GM21447 (cell line): ENCODE data around the gene NSD2.

Experiments
- ATAC-seq: cut with Tn5 transposase; IDR thresholded peaks from one replicate; pipeline ENCODE4 v1.9.1; 2021; ENCODE audit not compliant: unreplicated experiment

Gene NSD2

DNA sequence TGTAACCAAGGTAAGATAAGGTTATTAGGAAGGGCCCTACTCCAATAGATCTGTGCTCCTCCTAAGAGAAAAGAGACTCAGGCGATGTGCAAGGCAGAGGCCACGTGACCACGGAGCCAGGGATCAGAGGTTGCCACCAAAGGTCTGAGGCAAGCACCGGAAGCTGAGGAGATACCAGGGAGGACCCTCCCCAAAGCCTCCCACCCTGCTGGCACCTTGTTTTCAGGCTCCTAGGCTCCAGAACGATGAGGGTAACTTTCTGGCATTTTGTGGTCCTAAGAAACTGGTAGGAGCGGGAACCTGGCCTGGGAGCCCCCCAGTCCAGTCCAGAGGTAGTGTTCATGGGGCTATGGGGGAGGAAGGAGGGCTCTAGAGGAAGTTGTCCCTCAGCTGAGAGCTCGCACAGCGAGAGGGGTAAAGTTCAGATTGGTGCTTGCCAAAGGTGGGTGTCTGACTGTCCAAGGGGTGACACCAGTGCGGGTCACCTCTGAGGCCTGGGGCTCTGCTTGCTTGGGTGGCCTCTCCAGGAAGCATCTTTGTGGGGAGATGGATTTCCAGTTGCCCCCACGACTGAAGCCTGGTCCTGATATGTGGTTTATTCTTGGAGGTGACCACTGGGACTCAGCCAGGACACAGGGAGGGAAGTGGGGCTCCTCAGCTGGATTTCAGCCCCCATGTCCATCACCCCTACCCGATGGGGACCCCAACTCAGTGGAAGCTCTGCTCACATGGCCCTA lies 7.7 kb upstream of the NSD2 start:
- no peak for ATAC-seq

DNA sequence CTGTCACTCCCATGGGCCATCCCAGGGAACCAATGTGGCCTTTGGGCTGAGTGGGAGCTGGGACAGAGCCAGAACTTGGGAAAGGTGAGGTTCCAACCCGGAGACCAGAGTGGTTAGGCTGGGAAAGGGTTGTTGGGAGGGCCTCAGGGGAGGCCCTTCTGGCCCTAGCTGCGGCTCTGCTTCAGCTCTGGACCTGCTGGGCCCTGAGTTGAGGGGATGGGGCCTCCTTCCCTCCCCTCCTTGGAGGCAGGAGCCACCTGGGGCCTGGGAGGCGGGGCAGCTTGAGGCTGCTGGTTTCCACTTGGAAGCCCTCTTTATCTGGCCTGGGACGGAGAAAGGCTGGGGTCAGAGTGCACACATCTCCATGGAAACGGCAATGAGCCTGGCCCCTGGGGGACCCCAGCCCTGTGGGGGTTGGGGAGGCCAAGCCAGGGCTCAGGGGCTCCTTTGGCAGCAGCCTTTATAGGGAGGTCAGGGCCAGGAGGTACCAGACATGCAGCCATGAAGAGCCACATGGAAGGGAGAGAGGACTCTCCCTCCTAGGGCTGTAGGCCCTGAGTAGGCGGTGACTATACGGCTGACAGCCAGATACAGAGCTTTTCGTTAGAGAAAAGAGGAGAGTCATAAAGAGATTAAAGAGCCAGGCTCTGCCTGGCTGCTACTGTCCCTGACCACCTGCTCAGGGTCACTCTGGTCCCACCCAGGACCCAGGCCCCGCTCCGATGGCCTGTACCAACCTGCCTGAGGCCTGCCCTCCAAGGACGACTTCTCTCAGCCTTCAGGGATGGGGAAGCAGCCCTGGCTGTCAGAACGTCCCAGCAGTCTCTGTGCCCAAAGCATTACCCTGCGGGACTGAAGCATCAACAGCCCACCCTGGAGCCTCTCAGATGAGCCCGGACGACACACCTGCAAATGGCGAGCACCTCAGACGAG lies 6.9 kb upstream of the NSD2 start:
- no peak for ATAC-seq

DNA sequence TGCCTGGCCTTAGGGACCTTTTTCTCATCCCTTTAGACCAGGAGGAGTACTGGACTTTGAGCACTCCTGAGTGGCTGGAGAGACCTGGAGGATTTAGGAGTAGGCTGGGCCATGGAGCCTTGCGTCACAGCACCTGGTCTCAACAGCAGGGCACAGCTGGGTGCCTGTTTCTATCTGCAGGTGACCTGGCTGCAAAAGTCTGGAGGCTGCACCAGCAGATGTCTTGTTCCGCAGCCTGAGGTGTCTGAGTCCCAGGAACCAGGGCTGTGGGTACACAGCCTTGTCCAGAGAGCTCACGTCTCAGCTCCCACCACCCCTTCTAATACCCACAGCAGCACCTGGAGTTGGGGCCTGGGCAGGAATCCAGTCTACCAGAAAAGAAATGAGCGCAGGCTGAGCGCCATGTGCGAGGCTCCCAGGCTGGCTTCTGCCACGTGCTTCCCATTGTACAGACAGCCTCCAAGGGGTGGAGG lies 5.0 kb upstream of the NSD2 start:
- no peak for ATAC-seq

DNA sequence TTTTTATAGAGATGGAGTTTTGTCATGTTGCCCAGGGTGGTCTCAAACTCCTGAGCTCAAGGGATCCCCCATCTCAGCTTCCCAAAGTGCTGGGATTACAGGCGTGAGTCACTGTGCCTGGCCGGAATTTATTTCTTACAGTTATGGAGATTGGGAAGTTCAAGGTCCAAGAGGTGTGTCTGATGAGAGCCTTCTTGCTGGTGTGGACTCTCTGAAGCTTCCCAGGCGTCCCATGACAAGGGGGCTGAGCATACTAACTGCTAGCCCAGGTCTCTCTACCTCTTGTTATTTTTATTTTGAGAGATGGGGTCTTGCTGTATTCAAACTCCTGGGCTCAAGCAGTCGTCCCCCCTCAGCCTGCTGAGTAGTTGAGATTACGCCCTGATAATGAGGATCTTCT lies 2.9 kb upstream of the NSD2 start:
- no peak for ATAC-seq

DNA sequence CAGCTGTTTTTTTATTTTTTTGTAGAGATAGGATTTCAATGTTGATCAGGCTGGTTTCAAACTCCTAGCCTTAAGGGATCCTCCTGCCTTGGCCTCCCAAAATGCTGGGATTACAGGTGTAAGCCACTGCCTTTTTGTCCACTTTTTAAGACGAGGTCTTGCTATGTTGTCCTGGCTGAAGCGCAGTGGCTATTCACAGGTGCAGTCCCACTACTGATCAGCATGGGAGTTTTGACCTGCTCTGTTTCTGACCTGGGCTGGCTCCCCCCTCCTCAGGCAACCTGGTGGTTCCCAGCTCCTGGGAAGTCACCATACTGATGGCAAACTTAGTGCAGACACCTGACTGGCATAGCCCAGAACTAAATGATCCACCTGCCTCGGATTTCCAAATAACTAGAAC lies 2.3 kb upstream of the NSD2 start:
- no peak for ATAC-seq

DNA sequence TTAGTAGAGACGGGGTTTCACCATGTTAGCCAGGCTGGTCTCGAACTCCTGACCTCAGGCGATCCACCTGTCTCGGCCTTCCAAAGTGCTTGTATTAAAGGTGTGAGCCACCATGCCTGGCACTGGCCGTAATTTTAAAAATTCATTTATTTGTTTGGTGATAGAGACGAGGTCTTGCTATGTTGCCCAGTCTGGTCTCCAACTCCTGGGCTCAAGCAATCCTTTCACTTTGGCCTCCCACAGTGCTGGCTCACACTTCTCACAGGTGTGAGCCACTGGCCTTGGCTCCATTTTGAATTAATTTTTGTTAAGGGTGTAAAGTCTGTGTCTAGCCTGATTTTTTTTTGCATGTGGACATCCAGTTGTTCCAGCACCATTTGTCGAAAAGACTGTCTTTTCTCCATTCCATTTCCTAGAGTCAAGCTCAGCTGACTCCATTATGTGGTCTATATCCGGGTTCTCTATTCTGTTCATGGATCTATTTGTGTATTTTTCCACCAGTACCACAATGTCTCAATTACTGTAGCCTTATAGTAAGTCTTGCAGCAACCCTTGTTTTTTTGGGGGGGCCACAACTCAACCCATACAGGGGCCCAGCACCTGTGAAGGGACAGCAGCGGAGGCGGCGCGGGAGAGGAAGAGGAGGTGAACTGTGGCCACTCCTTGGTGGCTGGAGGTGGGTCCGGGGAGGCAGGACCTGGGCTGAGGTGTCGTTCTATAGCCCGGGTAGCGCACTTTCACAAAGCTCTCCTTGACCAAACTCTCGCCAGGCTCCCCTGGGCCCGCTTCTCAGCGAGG lies 1.5 kb upstream of the NSD2 start:
- peak; percentile 4 for ATAC-seq

DNA sequence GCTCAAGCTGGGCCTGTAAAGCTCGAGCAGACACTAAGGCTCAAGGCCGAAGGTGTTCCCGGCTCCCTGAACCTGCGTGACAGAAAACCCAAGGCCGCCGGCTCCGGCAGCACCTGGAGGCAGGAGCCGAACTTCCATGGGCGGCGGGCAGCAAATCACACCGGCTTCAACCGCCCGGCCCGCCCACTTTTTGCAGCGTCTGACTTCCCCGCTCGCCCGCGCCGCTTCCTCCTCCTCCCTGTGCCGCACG lies 940 bp upstream of the NSD2 start:
- peak; percentile 57 for ATAC-seq

DNA sequence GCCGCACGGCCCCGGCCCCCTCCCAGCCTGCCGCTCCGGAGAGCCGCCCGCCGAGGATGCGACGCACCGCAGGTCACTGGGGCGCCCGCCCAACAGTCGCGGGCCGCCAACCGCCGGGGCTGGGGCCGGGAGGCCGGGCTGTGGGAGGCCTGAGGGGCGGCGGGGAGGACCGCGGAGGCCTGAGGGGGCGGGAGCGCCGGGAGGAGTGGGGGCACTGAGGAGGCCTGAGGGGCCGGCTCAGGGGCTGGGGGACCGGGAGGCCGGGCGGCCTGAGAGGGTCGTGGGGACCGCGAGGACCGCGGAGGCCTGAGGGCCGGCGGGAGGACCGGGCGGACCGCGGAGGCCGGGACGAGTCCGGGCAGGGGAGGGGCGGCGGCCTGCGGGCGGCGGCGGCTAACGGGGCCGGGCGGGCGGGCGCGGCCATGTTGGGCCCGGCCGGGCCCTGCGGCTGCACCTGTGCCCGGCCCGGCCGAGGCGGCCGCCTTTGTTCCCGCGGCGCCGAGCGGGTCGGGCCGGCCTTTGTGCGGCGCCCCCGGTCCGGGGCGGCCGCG lies 353 bp downstream of the NSD2 start:
- peak; percentile 6 for ATAC-seq

DNA sequence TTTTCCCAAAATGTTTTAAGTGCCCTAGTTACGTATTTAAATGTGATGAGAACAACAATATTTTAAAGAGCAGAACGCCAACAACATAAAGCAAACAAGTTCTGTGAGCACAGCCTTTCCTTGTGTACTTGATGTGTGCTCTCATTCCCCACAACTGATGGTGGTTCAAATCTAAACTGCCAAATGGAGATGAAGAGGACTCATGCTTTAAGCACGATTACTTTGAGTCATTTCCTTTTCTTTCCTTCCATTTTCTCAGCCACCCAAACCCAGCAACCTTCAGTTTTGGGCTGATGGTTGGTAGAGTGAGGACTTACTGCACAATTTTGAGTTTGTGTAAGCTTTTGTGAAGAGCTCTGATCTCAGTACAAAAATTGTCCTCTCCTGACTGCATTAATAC lies 1.7 kb downstream of the NSD2 start:
- no peak for ATAC-seq

DNA sequence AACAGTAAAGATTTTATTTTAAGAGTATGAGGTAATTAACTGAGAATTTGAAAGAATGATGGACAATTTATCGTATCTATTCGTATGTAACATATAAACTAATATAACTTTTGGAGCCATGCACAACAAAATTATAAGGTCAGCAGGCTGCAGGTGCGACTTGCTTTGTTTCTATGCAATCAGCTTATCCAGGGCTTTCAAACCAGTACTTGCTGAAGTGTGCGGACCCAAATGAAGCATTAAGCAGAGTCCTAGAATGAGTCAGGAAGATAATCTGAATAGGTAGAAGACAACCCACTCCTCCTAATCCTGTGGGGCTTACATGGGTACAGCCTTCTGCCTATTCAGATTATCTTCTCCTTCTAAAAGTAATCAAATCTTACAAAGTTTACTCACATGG lies 2.1 kb downstream of the NSD2 start:
- ATAC-seq, result no peak

DNA sequence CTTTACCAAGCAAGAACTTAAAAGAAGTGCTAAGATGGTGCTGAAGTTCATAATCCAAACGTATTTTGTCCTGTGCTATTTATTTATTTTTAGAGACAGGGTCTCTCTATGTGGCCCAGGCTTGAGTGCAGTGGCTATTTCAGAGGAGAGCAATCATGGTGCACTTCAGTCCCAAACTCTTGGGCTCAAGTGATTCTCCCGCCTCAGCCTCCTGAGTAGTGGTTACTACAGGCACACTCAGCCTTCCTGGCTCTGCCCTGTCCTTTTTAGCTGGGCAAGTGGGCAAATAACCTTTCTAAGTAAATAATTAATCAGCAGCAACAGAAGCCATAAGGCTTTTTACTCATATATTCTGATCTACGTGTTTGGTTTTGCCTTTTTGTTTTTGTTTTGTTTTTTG lies 2.6 kb downstream of the NSD2 start:
- ATAC-seq, result no peak

DNA sequence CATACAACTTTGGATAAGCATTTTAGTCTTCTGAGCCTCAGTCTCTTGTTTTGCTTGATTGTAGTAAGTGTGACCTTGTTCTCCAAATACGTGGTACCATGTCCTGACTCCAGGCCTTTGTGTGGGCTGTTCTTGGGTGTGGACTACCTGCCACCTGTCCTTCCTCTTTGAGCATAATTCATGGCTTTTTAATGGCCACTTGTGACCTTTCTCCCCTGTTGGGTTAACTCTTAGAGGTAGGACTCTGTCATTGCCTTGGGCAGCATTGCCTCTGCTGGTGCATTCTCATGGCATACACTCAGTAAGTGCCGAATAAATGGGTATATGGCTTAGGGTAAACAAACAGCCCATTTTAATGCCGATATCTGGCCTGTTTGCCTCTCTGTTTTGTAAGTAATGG lies 3.0 kb downstream of the NSD2 start:
- ATAC-seq, result no peak

DNA sequence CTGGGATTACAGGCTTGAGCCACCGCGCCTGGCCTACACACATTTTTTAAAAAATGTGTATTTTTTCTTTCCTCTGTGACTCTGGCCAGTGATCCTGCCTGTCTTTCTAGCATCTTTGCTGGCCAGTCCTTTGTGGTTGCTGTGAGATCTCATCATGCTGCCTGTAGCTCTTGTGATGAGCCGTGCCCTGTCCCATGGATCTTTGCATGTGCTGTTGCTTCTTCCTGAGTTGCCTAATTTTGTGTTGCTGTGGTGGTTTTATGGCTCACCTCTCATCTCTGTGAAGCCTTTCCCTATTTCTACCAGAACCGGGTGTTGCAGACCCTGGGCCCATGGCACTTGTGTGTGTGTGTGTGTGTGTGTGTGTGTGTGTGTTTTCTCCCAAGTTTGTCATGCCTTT lies 8.3 kb downstream of the NSD2 start:
- ATAC-seq, result no peak

DNA sequence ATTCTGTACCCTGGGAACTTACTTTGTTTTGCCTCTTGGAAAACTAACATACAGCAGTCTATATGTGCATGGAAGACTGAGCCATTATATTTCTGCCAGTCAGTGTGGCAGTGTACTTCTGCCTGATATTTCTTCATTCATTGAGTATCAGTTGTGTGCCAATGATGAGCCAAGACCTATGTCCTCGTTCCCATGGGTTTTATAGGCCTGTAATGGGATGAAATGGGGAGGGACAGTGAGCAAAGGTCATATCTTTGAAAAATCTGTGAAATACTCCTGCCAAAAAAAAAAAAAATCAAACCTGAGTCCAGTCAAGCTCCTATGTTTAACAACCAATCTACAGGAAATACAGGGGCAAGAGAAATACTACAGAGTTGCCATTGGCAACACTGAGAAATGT lies 9.1 kb downstream of the NSD2 start:
- no peak for ATAC-seq

DNA sequence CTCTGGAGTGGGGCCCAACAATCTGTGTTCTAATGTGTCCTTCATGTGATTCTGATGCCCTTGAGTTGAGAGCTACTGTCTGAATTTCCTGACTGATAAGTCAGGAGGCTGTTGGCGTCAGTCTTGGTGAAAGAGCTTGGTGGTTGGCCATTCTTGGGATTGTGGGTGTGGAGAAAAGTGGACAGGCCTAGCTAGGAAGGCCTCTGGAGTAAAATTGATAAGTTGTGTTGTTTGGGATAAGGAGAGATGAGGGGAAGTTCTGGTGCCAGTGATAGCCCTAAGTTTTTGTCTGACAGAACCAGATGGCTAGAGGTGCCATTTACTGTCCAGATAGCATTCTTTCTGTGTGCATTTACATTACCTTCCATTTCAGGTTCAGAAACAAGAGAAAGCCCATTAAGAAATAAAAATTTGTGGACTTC lies 11.7 kb downstream of the NSD2 start:
- ATAC-seq, result no peak

DNA sequence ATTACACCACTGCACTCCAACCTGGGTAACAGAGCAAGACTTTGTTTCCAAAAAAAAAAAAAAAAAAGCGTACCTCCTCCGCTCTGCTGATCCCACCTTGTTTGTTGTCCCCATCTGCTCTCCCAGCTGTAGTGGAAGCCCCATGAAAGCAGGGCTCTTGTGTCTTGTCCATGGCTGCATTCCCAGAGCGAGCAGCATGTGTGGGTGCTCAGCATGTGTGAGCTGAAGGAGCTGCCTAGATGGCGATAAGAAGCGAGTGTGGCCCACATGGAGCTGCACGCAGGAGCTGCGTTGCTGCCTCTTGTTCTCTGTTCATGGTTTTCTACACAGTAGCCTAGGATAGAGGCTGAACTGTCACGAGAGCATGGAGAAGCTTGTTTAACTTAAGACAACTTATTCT lies 12.4 kb downstream of the NSD2 start:
- no peak for ATAC-seq

DNA sequence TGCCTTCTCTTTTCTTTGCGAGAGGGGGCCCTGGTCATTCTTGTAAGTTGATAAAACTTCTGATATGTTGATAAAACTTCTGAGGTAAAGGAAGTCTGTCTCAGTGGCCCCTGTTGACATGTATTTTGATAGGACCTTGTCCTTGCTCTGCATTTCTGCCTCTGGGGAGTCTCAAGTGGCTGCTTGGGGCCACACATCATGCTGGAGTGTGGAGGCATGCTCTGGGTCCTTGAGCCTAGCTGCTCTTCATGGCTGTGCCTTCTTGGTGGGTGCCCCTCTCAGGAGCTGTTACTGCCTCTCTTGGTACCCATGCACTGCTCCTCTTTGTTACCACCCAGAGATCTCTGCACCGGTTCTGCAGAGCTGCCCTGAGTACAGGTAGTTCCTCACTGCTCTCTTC lies 14.2 kb downstream of the NSD2 start:
- ATAC-seq, result no peak

DNA sequence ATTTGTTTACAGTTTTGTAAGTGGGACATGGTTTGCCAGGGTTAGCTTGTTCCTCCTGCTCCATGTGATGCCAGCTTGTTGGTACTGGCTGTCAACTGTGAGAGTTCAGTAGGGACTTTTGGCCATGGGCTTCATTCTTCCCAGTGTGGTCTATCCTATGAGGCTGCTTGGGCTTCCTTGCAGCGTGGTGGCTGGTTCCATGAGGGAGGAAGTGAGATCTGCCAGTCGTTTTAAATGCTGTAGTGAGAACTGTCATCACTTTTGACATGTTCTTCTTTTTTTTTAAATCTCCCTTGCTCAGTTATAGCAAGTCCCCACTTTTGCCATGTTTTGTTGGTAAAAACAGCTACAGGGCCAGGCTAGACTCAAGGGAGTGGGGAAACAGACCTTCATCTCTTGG lies 15.9 kb downstream of the NSD2 start:
- no peak for ATAC-seq

DNA sequence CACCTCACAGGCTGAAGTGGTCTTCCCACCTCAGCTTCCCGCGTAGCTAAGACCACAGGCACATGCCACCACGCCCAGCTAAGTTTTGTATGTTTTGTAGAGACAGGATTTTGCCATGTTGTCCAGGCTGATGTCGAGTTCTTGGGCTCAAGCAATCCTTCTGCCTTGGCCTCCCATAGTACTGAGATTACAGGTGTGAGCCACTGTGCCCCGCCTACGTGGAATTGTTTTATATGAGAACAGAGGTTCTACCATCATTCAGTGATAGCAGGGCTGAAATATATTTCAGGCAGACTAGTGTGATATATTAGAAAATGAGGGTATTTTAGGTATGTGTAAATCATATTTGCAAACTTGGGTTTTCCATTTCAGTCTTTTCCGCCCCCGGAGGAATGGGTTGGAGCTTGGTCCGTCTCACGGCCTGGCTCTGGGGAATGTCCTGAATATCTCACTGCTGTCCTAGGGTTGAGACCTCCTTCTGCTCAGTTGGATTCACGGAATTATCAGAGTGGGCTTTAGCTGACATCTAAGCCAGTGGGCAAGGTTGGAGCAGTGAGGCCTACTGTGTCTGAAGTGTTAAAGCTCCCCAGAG lies 19.9 kb downstream of the NSD2 start:
- ATAC-seq, result no peak

DNA sequence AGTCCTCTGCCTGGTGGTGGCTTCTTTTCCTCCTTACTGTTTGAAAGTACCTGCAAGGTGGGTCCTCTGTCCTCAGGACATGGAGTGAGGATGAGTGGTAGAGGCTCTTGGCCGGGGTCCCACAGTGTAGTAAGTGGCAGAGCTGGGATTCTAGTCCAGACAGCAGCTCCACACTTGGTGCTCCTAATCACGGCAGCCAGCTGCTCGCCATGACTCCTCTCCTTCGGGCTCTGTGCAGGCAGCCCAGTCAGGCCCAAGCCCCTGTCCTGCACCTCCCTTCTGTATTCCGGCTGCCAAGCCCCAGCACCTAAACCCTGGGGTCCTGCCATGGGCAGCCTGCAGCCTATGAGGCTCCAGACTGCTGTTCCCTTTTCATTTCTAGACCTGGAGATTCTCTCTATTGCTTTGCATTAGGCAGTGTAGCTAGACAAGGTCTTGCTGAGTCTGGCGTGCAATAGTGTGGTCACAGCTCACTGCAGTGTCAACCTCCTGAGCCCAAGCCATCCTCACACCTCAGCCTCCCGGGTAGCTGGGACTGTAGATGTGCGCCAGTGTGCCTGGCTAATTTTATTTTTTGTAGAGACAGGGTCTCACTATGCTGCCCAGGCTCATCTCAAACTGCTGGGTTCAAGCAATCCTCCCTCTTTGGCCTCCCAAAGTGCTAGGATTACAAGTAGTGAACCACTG lies 24.9 kb downstream of the NSD2 start:
- ATAC-seq, result no peak

DNA sequence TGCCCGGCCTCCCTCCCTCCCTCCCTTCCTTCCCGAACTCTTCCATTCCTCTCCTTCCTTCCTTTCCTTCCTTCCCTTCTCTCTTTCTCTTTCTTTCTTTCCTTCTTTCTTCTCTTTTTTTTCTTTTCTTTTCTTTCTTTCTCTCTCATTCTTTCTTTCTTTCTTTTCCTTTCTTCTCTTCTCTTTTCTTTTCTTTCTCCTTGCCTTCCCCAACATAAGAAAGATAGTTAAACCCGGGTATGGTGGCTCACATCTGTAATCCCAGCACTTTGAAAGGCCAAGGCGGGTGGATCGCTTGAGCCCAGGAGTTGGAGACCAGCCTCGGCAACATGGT lies 25.4 kb downstream of the NSD2 start:
- no peak for ATAC-seq
